Osteocyte (in vitro differentiated cells): ENCODE results near the gene ACIN1. TPM values are rescaled to one million over a fixed set of nuclear protein-coding genes. Genes with fewer than 3 reads are reported as not detected.

Experiments
- DNase-seq: peaks from one replicate; pipeline ENCODE4 v3.0.0; 2021; ENCODE audit warnings: mixed read lengths; ENCODE audit not compliant: unreplicated experiment; ENCODE audit errors: extremely low spot score
- H3K27ac Mint-ChIP-seq: one replicate; pipeline ENCODE4 v1.8.0; 2021; ENCODE audit warnings: mild to moderate bottlenecking, mixed read lengths; ENCODE audit not compliant: unreplicated experiment
- H3K27me3 Mint-ChIP-seq: one replicate; pipeline ENCODE4 v1.8.0; 2021; ENCODE audit warnings: mixed read lengths; ENCODE audit not compliant: unreplicated experiment
- H3K36me3 Mint-ChIP-seq: one replicate; pipeline ENCODE4 v1.8.0; 2021; ENCODE audit warnings: mixed read lengths; ENCODE audit not compliant: unreplicated experiment
- H3K4me1 Mint-ChIP-seq: one replicate; pipeline ENCODE4 v1.8.0; 2021; ENCODE audit warnings: mixed read lengths; ENCODE audit not compliant: unreplicated experiment
- H3K4me3 Mint-ChIP-seq: one replicate; pipeline ENCODE4 v1.8.0; 2021; ENCODE audit warnings: mild to moderate bottlenecking, moderate library complexity, mixed read lengths; ENCODE audit not compliant: unreplicated experiment
- H3K9me3 Mint-ChIP-seq: one replicate; pipeline ENCODE4 v1.8.0; 2021; ENCODE audit warnings: mixed read lengths; ENCODE audit not compliant: unreplicated experiment
- total RNA-seq: library from RNA; stranded (reverse); gene quantifications from 2 replicates; pipeline ENCODE4 v1.2.1, GENCODE V29; 2021
- TF ChIP-seq, protein P1 (sequence below): fragments of 200-600 bp; sonication (generic); IDR thresholded peaks from 2 replicates; pipeline ENCODE4 v1.5.0; 2021; ENCODE audit warnings: antibody characterized with exemption, mild to moderate bottlenecking, moderate library complexity

ACIN1 gene
- total RNA-seq, 1 donor from 2014 or later = 241 TPM

DNA sequence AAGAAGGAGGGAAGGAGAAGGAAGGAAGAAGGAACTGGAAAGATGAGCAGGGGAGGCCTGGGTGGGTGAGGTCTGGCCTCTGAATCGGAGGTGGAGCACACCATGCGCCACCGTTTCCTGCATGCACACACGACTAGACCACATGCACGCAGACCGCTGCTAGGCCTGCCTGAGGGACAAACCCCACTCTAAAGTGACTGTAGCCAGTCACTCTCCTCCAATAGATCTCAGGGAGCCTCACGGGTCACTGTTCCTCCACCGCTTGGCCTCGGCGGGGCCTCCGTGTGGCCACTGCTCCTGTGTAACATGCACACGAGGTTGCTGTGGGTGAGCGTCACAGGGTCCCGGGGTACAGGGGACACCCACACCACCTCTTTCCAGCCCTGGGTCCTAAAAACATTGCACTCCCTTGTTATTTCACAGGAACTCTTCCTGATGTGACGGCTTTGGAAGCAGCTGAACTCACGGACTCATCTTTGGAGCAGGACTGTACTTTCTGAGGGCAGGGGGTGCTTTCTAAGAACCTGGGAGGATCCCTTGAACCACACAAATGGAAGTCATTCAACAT is 41.7 kb upstream of the ACIN1 start:
- Mint-ChIP-seq H3K27me3 (peaks cover 29% of the 10 kb centered on the region), H3K27ac (no peak overlapping the region), H3K4me3 (no peak overlapping the region), H3K4me1 (peaks cover 2% of the 10 kb centered on the region), H3K36me3 (no peaks in the 10 kb centered on the region), H3K9me3 (no peaks in the 10 kb centered on the region)
- DNase-seq = no peak
- TF ChIP-seq, protein P1, sequence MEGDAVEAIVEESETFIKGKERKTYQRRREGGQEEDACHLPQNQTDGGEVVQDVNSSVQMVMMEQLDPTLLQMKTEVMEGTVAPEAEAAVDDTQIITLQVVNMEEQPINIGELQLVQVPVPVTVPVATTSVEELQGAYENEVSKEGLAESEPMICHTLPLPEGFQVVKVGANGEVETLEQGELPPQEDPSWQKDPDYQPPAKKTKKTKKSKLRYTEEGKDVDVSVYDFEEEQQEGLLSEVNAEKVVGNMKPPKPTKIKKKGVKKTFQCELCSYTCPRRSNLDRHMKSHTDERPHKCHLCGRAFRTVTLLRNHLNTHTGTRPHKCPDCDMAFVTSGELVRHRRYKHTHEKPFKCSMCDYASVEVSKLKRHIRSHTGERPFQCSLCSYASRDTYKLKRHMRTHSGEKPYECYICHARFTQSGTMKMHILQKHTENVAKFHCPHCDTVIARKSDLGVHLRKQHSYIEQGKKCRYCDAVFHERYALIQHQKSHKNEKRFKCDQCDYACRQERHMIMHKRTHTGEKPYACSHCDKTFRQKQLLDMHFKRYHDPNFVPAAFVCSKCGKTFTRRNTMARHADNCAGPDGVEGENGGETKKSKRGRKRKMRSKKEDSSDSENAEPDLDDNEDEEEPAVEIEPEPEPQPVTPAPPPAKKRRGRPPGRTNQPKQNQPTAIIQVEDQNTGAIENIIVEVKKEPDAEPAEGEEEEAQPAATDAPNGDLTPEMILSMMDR = no peak

DNA sequence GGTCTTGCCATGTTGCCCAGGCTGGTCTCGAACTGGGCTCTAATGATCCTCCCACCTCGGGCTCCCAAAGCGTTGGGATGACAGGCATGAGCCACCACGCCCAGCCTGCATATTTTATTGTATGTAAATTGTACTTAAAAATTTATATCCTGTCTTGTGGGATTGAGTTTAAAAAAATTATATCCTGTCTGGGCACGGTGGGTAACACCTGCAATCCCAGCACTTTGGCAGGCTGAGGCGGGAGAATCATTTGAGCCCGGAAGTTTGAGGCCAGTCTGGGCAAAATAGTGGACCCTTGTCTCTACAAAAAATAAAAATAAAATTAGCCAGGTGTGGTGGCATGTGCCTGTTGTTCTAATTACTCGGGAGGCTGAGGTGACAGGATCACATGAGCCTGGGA is 38.0 kb upstream of the ACIN1 start:
- Mint-ChIP-seq H3K36me3 (no peaks in the 10 kb centered on the region), H3K9me3 (no peaks in the 10 kb centered on the region), H3K4me1 (no peaks in the 10 kb centered on the region), H3K27ac (no peak overlapping the region), H3K27me3 (peaks cover 33% of the 10 kb centered on the region), H3K4me3 (no peak overlapping the region)
- no peak for DNase-seq
- TF ChIP-seq, protein P1 = no peak

DNA sequence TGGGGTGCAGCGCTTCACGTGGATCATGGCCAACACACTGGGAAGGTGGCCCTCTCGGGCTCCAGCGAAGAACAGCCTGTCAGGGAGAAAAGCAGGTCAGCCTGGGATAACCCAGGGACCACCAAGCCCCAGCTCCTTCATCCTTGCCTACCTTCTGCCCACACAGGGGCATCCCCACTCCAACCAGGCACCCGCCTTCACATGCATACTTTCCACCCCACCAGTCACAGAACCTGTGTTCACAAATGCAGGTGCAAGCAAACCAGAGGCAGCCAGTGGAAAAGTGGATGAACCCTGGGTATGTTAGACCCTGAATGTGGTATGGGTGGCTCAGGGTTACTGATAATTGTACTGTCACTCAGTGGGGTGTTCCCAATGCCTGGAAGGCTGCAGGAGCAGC is 36.5 kb upstream of the ACIN1 start:
- H3K9me3 Mint-ChIP-seq = no peaks in the 10 kb centered on the region

DNA sequence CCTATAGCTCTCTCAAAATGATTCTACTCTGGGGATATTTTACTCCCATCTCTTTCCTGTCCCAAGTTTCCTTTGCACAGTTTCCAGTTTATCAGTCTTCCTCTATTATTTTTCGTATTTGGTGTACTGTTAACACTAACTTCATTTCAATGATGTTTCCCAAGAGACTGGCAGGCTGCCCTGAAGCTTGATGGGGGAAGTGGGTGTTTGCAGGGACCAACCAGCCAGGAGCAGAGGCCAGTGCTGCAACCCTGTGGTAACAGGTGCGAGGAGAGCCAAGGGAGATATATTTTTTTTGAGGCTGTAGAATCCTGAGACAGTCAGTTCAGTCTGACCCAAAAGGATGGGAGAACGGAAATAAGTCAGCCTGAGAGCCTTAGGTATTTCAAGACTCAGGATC is 35.9 kb upstream of the ACIN1 start:
- H3K4me3 Mint-ChIP-seq = no peak overlapping the region

More for the DNA sequence above, 36.5 kb upstream of the ACIN1 start:
- no peaks in the 10 kb centered on the region for H3K4me1 Mint-ChIP-seq
- H3K4me3 Mint-ChIP-seq = no peak overlapping the region
- no peaks in the 10 kb centered on the region for H3K36me3 Mint-ChIP-seq
- peaks cover 33% of the 10 kb centered on the region for H3K27me3 Mint-ChIP-seq
- TF ChIP-seq, protein P1 = no peak
- DNase-seq = no peak
- no peak overlapping the region for H3K27ac Mint-ChIP-seq

DNA sequence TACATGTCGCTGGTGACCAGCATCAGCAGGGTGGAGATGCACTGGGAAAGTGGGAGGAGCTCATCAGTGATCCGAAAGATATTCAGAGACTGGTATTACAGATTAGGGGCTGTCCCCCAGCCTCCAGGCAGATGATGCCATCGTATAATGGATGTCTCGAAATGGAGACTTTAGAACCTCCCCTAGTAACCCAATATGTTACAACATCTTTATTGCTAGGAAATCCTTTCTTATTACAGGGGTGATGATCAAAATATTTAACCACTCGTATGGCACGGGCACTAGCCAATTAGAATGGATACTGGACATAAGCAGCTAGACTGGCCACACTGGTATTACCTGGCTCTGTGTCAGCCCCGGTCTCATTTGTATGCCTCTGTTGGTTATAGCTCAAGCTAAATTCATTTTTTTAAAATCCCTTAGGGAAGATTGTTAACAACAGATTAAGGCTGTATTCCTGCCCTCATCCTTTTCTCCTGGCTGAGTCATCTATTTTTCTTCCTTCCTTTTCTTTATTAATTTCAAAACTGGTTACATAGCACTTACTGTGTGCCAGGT is 34.9 kb upstream of the ACIN1 start:
- Mint-ChIP-seq H3K27ac (no peak overlapping the region), H3K9me3 (no peaks in the 10 kb centered on the region), H3K27me3 (peaks cover 38% of the 10 kb centered on the region), H3K4me1 (no peaks in the 10 kb centered on the region), H3K36me3 (no peaks in the 10 kb centered on the region), H3K4me3 (no peak overlapping the region)
- no peak for DNase-seq
- TF ChIP-seq, protein P1 = no peak

More for the DNA sequence above, 35.9 kb upstream of the ACIN1 start:
- Mint-ChIP-seq H3K27me3 (peaks cover 32% of the 10 kb centered on the region), H3K27ac (no peak overlapping the region), H3K9me3 (no peaks in the 10 kb centered on the region), H3K4me1 (no peaks in the 10 kb centered on the region), H3K36me3 (no peaks in the 10 kb centered on the region)
- TF ChIP-seq, protein P1 = no peak
- no peak for DNase-seq
